HG02884 (cell line): ENCODE measurements around the gene HSPA8.

Experiments
- ATAC-seq: cut with Tn5 transposase; IDR thresholded peaks from one replicate; pipeline ENCODE4 v1.9.1; 2021; ENCODE audit warnings: mild to moderate bottlenecking, moderate library complexity; ENCODE audit not compliant: unreplicated experiment

Gene HSPA8

DNA sequence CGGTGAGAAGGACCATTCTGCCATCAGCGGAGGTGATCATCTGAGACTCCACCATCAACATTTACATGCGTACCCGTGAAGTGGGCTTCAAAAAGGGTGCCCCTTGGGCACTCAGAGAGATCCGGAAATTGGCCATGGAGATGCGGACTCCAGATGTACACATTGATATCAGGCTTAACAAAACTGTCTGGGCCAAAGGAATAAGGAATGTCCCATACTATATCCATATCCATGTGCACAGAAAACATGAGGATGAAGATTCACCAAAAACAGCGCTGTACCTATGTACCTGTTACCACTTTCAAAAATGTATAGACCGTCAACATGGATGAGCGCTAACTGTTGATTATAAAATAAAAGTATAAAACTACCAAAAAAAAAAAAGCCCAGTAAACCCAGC is 10.8 kb downstream of the HSPA8 start:
- no peak for ATAC-seq

DNA sequence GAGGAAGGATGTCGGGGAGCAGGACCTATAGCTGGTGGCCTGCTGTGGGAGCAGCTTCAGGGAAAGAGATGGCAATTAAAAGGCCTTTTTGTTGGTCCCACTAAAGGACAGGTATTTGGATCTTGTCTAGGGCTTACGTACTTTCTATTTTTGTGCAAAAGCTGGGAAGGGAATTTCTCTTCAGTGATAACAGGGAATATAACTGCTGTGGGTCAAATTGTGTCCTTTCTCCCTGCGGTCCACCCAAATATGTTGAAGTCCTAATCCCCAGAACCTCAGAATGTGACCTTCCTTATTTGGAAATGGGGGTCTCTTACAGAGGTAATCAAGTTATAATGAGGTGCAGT is 14.0 kb downstream of the HSPA8 start:
- ATAC-seq = no peak

DNA sequence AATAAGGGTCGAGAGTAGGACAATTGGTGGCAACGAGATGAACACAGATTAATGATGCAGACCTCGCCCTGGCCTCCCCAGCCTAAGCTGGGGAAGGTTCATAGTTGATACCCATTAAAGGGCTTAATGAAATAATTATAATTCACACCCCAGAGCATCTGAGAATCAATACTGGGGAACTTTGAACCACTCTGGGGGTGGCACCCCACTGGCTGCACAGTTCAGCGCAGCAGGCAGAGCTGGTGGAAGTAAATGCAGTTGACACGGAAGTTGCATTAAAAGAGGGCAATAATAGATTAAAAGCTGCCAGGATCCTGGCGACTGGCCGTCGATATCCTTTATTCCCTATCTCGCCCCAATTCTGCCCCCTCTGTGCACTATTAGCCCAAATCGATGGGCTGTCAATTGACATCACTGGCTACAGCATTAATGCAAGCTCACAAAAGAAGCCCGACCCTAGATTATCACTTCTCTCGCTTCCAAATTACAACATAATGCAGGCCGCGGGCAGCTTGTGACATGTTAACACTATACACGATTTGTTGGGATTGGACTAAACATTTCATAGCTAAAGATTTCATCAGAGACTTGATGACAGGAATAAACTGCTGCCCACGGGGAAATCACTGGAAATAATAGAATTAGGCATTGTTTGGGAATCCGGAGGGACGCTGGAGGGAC is 14.5 kb downstream of the HSPA8 start:
- ATAC-seq = no peak

DNA sequence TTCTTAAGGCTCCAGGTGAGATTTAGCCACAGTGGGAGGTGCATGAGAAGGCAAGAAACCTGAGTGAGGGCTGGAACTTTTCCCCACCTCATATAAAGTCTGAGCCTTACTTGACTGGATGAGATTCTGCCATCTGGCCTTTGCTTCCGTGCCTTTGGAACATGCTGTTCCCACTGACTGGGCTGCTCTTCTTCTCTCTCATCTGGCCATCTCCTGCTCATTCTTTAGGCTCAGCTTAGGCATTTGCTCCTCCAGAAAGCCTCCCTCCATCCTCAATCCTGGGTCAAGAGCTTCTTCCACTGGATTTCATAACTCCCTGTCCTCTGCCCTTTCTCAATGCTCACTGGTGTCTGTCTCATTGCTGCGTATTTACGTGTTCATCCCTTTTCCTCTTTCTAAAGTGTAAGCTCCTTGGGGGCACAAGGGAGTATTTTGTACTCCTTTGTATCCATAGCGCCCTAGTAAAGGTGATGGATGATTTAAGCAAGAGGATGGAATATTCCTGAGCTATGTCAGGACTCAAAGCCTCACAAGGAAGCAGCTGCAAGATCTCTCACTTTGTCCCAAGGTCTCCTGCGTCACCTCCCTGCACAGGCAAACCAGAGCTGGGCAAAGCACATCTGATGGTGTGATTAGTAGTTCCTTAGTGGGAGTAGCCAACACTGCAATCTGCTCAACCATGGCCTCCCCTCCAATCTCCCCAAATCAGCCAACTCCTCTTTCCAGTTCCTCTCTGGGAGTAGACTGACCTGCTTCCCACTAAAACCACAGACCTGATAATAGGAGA is 15.3 kb downstream of the HSPA8 start:
- no peak for ATAC-seq

DNA sequence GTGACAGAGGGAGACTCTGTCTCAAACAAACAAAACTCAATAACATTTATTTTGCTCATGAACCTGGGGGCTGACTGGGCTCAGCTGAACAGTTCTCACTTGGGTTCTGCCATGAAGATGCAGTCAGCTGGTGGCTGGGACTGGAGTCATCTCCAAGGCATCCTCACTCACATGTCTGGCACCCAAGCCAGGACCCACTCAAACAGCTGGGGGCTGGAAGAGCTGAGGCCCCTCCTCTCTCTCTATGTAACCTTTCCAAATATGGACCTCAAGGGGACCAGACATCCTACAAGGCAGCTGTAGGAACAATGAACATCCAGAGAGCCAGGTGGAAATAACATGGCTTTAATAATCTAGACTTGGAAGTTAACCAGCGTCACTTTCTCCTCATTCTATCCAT is 16.8 kb downstream of the HSPA8 start:
- no peak for ATAC-seq

DNA sequence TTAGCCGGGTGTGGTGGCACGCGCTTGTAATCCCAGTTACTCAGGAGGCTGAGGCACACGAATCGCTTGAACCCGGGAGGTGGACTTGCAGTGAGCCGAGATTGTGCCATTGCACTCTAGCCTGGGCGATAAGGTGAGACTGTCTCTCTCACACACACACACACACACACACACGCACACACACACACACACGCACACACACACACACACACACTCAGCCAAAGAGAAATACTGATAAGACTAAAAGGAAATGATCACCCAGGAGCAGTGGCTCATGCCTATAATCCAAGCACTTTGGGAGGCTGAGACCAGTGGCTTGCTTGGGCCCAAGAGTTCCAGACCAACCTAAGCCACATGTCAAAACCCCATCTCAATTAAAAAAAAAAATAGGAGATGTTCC is 20.8 kb downstream of the HSPA8 start:
- ATAC-seq = no peak

DNA sequence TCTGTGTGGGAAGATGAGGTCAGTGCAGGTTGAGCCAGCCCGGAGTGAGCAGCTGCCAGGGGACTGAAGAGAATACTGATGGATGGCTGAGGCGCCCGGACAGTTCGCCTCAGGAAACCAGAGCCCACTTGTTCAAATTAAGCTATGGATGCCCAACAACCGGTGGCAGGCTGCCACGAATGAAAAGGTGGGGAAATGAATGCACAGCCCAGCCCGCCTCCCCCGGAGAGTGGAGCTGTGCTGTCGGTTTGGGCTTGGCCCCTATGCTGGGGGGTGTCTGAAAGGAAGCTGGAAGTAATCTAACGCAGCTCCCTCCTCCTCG is 21.9 kb downstream of the HSPA8 start:
- ATAC-seq = no peak

DNA sequence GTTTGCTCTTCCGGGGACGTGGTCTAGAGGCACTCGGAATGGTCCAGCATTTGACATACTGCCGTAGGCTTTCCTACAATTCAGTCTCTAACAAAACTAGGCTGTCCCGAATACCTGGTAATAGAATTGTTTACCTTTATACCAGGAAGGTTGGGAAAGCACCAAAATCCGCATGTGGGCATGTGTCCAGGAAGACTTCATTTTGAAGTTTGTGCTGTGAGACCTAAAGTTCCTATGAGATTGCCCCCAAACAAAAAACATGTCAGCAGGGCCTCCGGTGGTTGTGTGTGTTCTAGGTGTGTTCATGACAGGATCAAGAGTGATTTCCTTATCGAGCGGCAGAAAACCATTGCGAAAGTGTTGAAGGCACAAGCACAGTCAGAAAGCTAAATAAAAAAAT is 26.1 kb downstream of the HSPA8 start:
- no peak for ATAC-seq

DNA sequence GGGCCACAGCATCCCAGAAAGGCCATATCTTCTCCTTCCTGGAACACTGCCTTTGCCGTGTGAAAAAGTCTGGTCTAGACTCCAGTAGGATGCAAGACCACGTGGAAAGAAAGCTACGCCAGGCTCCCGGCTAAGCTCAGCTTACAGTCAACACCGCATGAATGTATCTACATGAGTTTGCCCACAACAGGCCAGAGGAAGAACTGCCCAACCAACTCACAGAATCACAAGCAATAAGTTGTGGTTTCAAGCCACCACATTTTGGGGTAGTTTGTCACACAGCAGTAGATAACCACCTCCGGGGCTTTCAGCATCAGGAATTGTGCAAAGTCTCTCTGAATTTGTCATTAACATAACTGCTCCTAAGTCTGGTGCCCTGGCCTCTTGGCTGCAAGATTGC is 27.3 kb downstream of the HSPA8 start:
- no peak for ATAC-seq

DNA sequence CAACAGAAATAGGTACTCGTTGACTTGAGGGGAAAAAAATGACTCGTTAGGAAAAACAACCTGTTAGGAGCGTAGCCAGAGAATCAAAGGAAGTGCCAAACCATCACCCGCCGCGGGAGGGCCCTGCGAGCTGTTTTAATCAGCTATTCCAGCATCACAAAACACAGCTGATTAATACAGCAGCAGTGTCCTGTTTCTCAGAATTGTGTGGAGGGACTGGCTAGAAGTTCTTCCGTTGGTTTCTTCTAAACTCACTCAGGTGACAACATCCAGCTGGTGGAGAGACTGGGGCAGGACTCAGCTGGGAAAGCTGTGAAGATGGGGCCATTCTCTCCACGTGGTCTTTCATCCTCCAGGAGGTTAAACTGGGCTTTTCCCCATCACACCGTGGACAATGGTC is 28.0 kb downstream of the HSPA8 start:
- no peak for ATAC-seq

DNA sequence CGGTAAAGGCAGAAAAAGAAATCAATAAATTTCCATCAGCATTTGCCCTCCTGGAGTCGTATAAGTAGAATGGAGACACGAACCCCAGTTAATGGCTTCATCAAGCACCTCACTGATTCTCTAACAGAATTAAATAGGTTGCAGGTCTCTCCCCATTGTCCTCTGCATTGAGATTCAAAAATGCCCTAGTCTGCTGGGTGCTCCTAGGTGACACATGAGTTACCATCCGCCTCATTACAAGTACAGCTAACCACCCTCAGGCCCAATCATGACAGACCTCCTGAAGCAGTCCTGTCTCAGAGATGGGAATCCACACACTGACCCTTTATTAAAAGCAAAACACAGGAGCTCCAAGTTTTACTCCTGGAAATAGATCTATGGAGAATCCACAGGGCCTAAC is 31.4 kb downstream of the HSPA8 start:
- no peak for ATAC-seq

DNA sequence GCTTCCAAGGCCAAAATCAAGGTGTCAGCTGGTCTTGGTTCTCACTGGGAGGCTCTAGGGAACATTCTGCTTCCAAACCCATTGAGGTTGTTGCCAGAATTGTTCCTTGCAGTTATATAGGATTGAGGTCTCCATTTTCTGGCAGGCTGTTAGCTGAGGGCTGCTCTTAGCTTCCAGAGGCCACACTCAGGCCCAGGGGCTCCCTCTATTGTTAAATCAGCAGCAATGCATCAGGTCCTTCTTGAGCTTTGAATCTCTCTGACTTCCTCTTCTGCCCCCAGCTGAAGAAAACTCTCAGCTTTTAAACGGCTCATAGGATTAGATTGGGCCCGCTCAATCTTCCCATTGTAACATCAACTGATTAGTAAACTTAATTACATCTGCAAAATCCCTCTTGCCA is 41.0 kb downstream of the HSPA8 start:
- no peak for ATAC-seq

DNA sequence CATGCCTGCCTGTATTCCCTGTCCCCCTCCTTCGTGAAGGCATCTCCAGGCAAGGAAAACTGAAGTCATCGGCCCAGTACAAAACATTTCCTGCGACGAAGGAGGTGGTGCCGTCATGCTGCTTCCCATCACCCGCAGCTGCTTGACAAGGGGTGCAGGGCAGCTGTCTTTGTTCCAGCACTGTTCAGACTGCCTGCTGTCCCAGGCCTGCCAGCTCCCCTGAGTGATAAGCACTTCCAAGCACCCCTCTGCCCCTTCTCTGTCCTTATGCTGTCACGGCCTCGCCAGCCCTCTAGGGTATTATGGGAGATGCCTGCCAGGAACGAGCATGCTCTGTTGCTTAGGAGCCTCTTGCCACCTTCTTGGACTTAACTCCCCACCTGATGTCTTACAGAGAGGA is 43.2 kb downstream of the HSPA8 start:
- no peak for ATAC-seq

DNA sequence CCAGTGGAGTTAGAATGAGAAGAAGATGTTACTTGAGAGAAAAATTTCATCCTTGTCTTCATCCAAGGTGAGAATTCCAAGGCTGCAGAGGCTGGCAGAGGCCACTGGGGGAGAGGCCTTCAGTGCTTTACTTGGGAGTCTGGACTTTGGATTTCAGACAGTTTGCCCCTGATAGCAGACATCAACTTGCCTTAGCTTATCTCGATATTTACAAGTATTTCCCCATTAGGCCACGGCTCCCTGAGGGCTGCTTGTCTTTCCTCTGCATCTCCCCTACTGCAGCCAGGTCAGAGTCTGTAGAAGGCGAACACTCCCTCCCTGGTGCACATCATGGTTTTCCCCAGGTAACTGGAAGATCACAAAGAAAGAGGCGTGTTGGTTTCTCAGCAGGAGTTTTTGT is 50.4 kb downstream of the HSPA8 start:
- ATAC-seq = no peak
